AG08395 (cell line): ENCODE measurements around the gene NR0B2.
A peak's percentile ranks its signal among the peaks of the same experiment; 100 is the strongest.
"Not testable (repeated sequence)": the region's sequence is repeated elsewhere in the genome, so short reads cannot be mapped to it uniquely, and the experiment has no call there.

Source experiments
- DNase-seq: peaks from one replicate; pipeline ENCODE4 v3.0.0; 2012; ENCODE audit warnings: mixed read lengths, low spot score

The NR0B2 gene, protein sequence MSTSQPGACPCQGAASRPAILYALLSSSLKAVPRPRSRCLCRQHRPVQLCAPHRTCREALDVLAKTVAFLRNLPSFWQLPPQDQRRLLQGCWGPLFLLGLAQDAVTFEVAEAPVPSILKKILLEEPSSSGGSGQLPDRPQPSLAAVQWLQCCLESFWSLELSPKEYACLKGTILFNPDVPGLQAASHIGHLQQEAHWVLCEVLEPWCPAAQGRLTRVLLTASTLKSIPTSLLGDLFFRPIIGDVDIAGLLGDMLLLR

DNA sequence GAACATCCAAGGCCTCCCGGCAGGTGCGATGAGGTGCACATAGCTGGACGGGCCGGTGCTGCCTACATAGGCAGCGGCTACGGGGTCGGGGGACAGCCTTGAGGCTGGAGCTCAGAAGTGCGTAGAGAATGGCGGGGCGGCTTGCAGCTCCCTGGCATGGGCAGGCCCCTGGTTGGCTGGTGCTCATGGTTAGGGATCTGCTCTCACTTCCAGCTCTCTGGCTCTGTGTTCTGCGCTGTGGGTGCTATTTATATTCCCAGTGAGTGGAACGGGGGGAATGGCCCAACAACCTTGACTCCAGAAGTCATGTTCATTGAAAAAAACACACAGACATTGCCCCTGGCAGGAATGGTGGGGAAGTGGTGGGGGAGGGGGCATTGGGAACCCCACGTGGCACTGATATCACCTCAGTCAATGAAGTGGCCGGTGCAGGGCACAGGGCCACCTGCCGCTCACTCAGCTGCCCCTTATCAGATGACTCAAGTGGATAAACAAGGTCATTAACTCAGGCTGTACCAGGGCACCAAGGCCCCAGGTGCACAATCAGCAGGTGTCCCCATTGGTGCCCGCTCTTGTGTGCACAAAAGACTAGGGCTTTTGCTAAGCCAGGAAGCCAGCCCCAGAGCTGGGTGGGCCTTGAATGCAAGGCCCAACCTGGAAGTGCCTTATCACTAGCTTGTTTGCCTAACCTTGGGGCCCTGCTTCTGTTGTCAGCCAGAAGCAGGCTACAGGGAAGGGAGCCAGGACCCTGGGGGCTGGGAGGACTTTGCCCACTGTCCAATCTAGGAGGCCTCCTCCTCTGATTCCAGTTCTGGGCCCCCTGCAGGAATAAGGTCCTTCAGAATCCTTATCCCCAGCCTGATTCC lies at the start of gene NR0B2:
NR0B2 (minus strand) TSS at position 222 of the 866 bp plus-strand sequence; CDS start at position 187, 35 bp downstream.
- DNase-seq: no peak

DNA sequence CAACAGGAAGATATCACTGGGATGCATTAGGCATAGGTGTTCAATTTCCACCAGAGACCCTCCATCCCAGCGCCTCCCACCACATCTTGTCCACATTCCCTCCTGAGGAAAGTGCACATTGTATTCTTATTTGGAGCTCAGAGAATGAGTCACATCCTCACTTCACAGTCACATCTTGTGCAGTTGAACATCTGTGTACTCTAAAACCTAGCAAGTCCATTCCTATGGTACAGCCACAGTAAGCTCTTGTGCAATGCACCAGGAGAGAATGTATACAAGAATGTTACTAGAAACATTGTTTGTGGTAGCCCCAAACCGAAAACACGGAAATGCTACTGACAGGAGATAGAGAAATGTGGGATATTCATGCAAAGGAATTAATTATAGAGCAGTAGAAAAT lies 48.1 kb upstream of the NR0B2 start:
- peak; percentile 88 for DNase-seq

DNA sequence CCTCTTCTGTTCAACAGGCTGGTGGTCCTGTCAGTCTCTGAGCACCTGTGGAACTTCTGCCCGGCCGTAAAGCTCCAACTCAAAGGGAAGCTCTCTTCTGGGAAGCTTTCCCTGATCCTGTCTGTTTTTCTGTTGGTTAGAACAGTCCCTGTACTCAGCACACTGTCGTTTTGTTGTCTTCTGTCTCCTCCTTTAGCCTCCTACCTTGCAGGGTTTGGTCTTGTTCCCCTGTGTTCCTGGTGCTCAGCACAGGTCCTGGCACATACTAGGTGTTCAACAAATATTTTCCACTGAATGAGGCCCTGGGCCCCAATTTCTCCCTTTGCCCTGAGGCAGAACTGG lies 46.8 kb upstream of the NR0B2 start:
- DNase-seq: no peak

DNA sequence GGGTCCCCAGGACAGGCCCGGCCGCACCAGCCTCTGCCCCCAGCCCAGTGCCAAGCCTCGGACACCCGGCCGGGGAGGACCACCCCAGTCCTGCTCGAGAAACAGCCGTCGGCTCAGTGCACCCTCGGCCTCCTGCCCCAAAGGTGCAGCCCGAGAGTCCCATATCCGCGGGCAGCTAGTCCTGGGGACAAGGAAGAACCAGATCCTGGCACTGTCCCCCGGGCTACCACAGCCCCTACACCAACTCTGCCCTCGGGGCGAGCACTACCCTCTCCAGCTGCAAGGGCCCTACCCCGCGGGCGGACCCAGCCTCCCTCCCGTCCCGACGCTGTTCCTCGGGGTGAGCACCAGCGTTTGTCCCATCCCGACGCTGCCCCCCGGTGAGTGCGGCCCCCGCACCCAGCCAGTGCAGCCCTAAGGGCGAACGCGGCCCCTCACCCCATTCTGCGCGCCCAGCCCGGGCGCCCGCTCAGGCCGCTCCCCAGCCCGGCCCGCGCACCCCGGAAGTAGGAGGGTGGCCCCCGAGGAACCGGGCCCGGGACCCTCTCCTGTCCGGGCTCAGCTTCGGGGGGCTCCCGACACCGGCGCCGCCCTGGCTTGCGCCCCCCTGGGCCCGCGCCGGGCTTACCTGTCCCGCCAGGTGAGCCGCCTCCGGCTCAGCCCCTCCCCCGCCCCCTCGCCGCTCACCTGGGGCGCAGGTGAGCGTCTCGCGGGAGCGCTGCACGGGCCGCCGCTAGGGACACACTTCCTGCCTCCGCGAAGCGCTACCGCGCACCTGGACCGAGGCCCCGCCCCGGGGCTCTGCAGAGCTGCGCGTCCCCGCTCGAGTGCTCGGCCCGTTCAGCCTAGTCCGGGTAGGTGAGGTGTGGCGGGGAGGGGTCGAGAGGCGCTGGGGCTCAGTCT lies 46.2 kb upstream of the NR0B2 start, which contains the start of gene KDF1:
KDF1 (minus strand) TSS at position 747 of the 903 bp plus-strand sequence. CDS start 8,088 bp downstream, outside the sequence.
- no peak for DNase-seq

GRCh38 chr1:26959270-26959669 lies 45.5 kb upstream of the NR0B2 start:
- DNase-seq: no peak

GRCh38 chr1:26957306-26957705 lies 43.5 kb upstream of the NR0B2 start:
- DNase-seq: no peak

GRCh38 chr1:26956321-26956720 lies 42.5 kb upstream of the NR0B2 start:
- DNase-seq: no peak

GRCh38 chr1:26953374-26953773 lies 39.6 kb upstream of the NR0B2 start:
- no peak for DNase-seq

DNA sequence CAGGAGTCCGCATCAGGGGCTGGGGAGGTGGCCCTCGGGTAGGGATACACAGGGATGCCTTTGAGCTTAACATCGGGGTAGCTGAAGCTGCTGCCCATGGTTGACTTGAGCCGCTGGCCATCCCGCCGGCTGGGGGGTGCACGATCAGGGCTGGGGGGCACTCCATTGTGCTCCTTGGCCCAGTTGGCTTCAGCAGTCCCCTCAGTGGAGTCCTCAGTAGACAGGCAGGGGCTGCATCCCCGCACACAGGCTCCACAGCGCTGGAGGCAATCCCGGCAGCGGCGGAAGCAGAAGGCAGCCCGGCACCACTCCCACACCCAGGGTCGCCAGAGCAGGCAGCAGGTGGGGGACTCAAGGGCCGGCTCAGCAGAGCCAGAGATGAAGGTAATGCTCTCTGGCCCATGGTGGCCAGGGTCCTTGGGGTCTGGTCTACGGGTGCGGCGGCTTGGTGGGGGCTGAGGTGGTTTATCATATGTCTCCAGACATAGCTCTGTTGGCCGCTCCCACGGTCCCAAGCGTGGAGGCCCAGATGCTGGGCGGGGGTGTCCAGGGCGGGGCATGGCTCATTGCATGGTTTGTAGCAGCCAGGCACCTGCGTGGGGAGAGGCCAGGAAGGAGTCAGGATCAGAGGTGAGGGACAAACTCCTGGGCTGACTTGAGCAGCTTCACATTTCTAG lies 38.2 kb upstream of the NR0B2 start:
- DNase-seq: no peak

GRCh38 chr1:26951216-26951615 lies 37.4 kb upstream of the NR0B2 start:
- DNase-seq: no peak

GRCh38 chr1:26950602-26951001 lies 36.8 kb upstream of the NR0B2 start:
- no peak for DNase-seq

DNA sequence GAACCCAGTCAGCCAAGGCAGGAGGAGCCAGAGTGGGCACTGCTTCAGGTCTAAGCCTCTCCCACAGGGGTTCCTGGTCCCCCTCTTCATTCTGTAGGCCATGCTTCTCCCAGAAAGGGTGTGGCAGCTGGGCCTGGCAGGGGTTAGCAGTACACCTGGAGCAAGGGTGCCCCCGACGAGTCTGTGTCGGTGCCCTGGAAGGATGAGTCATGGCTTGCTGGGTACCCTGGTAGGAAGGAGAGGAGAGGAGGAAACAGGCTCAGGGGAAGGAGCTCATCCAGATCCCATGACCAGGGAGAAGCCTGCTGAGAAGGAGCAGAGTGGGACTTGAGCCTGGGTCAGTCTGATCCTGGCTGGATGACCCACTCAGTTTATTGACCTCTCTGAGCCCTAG lies 36.1 kb upstream of the NR0B2 start:
- DNase-seq: no peak

GRCh38 chr1:26949266-26949925 lies 35.6 kb upstream of the NR0B2 start:
- DNase-seq: no peak

- DNase-seq: not testable (repeated sequence)
Measured at GRCh38 chr1:26948725-26949057, 34.9 kb upstream of the NR0B2 start.

GRCh38 chr1:26946270-26946669 lies 32.5 kb upstream of the NR0B2 start:
- DNase-seq: no peak

GRCh38 chr1:26945728-26946127 lies 32.0 kb upstream of the NR0B2 start:
- DNase-seq: no peak

- DNase-seq: no peak
Measured at GRCh38 chr1:26945138-26945537, 31.4 kb upstream of the NR0B2 start.

GRCh38 chr1:26942656-26943055 lies 28.9 kb upstream of the NR0B2 start:
- no peak for DNase-seq

DNA sequence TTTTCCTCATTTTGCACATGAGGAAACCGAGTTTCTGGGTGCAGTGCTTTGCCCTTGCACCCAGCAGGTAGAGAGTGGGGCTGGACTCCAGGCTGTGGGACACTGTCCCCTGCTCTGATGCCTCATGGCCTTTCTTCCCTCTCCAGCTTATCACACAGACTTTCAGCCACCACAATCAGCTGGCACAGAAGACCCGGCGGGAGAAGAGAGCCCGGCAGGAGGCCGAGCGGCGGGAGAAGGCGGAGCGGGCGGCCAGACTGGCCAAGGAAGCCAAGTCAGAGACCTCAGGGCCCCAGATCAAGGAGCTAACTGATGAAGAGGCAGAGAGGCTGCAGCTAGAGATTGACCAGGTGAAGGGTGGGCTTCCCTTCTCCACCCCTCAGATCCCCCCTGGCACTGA lies 27.5 kb upstream of the NR0B2 start:
- no peak for DNase-seq

DNA sequence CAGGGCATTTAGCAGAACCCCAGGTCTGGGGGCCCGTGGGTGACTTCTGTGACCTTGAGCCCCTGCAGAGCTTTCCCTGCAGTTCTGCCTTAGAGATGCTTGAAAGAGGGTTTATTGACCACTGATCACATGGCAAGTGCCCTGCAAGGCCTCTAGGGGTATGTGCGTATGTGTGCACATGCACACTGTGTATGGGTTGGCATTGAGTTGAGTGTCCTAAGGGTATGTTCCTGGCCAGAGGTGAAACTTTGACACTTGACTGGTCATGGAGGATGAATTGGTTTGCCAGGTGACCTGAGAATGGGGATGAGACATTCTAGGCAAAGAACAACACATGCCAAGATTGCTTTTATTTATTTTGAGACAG lies 24.9 kb upstream of the NR0B2 start:
- DNase-seq: no peak

GRCh38 chr1:26938004-26938658 lies 24.4 kb upstream of the NR0B2 start:
- DNase-seq: no peak
